SK-N-SH treated with all-trans-retinoic acid at 6 μM for 48 hours (cell line): ENCODE results near the gene PIK3R5.
"Not testable (repeated sequence)": the region's sequence is repeated elsewhere in the genome, so short reads cannot be mapped to it uniquely, and the experiment has no call there.

Experiments
- ATAC-seq: fragments of 200-7000 bp; cut with Tn5 transposase; 3 replicates; pipeline ENCODE4 v1.9.1; 2020; ENCODE audit warnings: mild to moderate bottlenecking, moderate library complexity
- ARNTL ChIP-seq: fragments of 450-650 bp; formaldehyde crosslinking; IDR thresholded peaks from 2 replicates; pipeline ENCODE4 v1.5.0; 2020; ENCODE audit warnings: low read depth, mild to moderate bottlenecking, moderate library complexity, borderline replicate concordance
- BACH2 ChIP-seq: fragments of 250-450 bp; sonication (Bioruptor Pico); IDR thresholded peaks from 2 replicates; pipeline ENCODE4 v1.9.0; 2021; ENCODE audit warnings: mild to moderate bottlenecking, borderline replicate concordance
- CSDC2 ChIP-seq: fragments of 250-450 bp; sonication (Bioruptor Pico); IDR thresholded peaks from 2 replicates; pipeline ENCODE4 v1.5.0; 2020; ENCODE audit warnings: mild to moderate bottlenecking, moderate library complexity
- ISL1 ChIP-seq: fragments of 250-450 bp; sonication (Bioruptor Pico); IDR thresholded peaks from 2 replicates; pipeline ENCODE4 v2.1.2; 2022; ENCODE audit warnings: mild to moderate bottlenecking, moderate library complexity
- OSR1 ChIP-seq: fragments of 250-450 bp; sonication (Bioruptor Pico); IDR thresholded peaks from 2 replicates; pipeline ENCODE4 v1.8.0; 2022; ENCODE audit warnings: moderate library complexity, mild to moderate bottlenecking, inconsistent platforms
- PPARA ChIP-seq: fragments of 250-450 bp; sonication (Bioruptor Pico); IDR thresholded peaks from 2 replicates; pipeline ENCODE4 v1.5.0; 2020; ENCODE audit warnings: mild to moderate bottlenecking, borderline replicate concordance
- RARB ChIP-seq: fragments of 250-450 bp; sonication (Bioruptor Pico); IDR thresholded peaks from 2 replicates; pipeline ENCODE4 v1.8.0; 2021; ENCODE audit warnings: mild to moderate bottlenecking, moderate library complexity
- SNAI2 ChIP-seq: fragments of 250-450 bp; sonication (Bioruptor Pico); IDR thresholded peaks from 2 replicates; pipeline ENCODE4 v1.5.0; 2020; ENCODE audit warnings: mild to moderate bottlenecking, moderate library complexity
- TCF4 ChIP-seq: fragments of 250-450 bp; sonication (Bioruptor Pico); IDR thresholded peaks from 2 replicates; pipeline ENCODE4 v1.8.0; 2021; ENCODE audit warnings: mild to moderate bottlenecking, moderate library complexity, borderline replicate concordance
- TOX ChIP-seq: fragments of 250-450 bp; sonication (Bioruptor Pico); IDR thresholded peaks from 2 replicates; pipeline ENCODE4 v1.8.0; 2021; ENCODE audit warnings: mild to moderate bottlenecking, moderate library complexity, borderline replicate concordance
- TSHZ2 ChIP-seq: fragments of 250-450 bp; sonication (Bioruptor Pico); IDR thresholded peaks from 2 replicates; pipeline ENCODE4 v1.5.0; 2020; ENCODE audit warnings: mild to moderate bottlenecking, moderate library complexity
- ZFP3 ChIP-seq: fragments of 250-450 bp; sonication (Bioruptor Pico); IDR thresholded peaks from 2 replicates; pipeline ENCODE4 v1.5.0; 2020; ENCODE audit warnings: mild to moderate bottlenecking, moderate library complexity
- ZFP30 ChIP-seq: fragments of 450-650 bp; formaldehyde crosslinking; IDR thresholded peaks from 2 replicates; pipeline ENCODE4 v1.5.0; 2022; ENCODE audit warnings: mild to moderate bottlenecking, moderate library complexity
- ZNF8 ChIP-seq: fragments of 450-650 bp; formaldehyde crosslinking; IDR thresholded peaks from 2 replicates; pipeline ENCODE4 v1.5.0; 2020; ENCODE audit warnings: mild to moderate bottlenecking, moderate library complexity
- TF ChIP-seq, protein P1 (sequence below): fragments of 250-450 bp; sonication (Bioruptor Pico); IDR thresholded peaks from 2 replicates; pipeline ENCODE4 v1.8.0; 2020; ENCODE audit warnings: mild to moderate bottlenecking, moderate library complexity, borderline replicate concordance
- TF ChIP-seq, protein P2 (sequence below): fragments of 250-450 bp; sonication (Bioruptor Pico); IDR thresholded peaks from 2 replicates; pipeline ENCODE4 v1.5.1; 2020; ENCODE audit warnings: low read depth, mild to moderate bottlenecking, moderate library complexity
- TF ChIP-seq, protein P3 (sequence below): fragments of 250-450 bp; sonication (Bioruptor Pico); IDR thresholded peaks from 2 replicates; pipeline ENCODE4 v1.5.1; 2021; ENCODE audit warnings: mild to moderate bottlenecking, moderate library complexity
- TF ChIP-seq, protein P4 (sequence below): fragments of 250-450 bp; sonication (Bioruptor Pico); IDR thresholded peaks from 2 replicates; pipeline ENCODE4 v1.8.0; 2021; ENCODE audit warnings: low read depth, mild to moderate bottlenecking, moderate library complexity, borderline replicate concordance

The PIK3R5 gene

DNA sequence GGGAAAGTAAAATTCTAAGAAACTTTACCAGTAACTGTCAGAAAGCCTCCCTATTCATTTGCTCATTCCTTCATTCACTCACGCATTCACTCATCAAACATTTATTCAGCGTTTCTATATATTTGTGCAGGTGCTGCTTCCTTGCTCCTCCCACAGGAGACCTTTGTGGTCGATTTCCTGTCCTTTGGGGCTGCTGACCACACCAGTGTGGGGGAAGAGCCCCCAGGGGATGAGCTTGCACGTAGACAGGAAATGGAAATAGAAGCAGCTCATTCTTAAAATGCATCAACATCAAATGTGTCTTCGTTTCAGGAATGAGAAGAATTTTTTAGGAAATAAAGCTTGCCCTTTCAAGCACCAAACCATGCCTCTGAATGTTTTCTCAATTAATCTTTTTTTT is 107.6 kb downstream of the PIK3R5 start:
- ATAC-seq, result no peak
- no peak for TF ChIP-seq OSR1 (CRISPR knock-in tag)
- TF ChIP-seq, protein P1, sequence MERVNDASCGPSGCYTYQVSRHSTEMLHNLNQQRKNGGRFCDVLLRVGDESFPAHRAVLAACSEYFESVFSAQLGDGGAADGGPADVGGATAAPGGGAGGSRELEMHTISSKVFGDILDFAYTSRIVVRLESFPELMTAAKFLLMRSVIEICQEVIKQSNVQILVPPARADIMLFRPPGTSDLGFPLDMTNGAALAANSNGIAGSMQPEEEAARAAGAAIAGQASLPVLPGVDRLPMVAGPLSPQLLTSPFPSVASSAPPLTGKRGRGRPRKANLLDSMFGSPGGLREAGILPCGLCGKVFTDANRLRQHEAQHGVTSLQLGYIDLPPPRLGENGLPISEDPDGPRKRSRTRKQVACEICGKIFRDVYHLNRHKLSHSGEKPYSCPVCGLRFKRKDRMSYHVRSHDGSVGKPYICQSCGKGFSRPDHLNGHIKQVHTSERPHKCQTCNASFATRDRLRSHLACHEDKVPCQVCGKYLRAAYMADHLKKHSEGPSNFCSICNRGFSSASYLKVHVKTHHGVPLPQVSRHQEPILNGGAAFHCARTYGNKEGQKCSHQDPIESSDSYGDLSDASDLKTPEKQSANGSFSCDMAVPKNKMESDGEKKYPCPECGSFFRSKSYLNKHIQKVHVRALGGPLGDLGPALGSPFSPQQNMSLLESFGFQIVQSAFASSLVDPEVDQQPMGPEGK (CRISPR knock-in tag), result no peak
- TF ChIP-seq, protein P2, sequence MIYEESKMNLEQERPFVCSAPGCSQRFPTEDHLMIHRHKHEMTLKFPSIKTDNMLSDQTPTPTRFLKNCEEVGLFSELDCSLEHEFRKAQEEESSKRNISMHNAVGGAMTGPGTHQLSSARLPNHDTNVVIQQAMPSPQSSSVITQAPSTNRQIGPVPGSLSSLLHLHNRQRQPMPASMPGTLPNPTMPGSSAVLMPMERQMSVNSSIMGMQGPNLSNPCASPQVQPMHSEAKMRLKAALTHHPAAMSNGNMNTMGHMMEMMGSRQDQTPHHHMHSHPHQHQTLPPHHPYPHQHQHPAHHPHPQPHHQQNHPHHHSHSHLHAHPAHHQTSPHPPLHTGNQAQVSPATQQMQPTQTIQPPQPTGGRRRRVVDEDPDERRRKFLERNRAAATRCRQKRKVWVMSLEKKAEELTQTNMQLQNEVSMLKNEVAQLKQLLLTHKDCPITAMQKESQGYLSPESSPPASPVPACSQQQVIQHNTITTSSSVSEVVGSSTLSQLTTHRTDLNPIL (CRISPR knock-in tag), result no peak
- TF ChIP-seq ARNTL (CRISPR knock-in tag), result no peak
- TF ChIP-seq ZFP30 (CRISPR knock-in tag), result no peak
- no peak for TF ChIP-seq TSHZ2 (CRISPR knock-in tag)
- no peak for TF ChIP-seq CSDC2 (CRISPR knock-in tag)
- TF ChIP-seq ISL1, result no peak
- TF ChIP-seq, protein P3, sequence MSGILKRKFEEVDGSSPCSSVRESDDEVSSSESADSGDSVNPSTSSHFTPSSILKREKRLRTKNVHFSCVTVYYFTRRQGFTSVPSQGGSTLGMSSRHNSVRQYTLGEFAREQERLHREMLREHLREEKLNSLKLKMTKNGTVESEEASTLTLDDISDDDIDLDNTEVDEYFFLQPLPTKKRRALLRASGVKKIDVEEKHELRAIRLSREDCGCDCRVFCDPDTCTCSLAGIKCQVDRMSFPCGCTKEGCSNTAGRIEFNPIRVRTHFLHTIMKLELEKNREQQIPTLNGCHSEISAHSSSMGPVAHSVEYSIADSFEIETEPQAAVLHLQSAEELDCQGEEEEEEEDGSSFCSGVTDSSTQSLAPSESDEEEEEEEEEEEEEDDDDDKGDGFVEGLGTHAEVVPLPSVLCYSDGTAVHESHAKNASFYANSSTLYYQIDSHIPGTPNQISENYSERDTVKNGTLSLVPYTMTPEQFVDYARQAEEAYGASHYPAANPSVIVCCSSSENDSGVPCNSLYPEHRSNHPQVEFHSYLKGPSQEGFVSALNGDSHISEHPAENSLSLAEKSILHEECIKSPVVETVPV (CRISPR knock-in tag), result no peak
- TF ChIP-seq TCF4 (CRISPR knock-in tag), result no peak
- TF ChIP-seq RARB, result no peak
- TF ChIP-seq ZFP3 (CRISPR knock-in tag), result no peak
- no peak for TF ChIP-seq TOX (CRISPR knock-in tag)
- TF ChIP-seq BACH2, result no peak
- no peak for TF ChIP-seq SNAI2 (CRISPR knock-in tag)
- no peak for TF ChIP-seq ZNF8 (CRISPR knock-in tag)
- TF ChIP-seq PPARA (CRISPR knock-in tag), result no peak
- TF ChIP-seq, all 23 proteins: peak for 0

GRCh38 chr17:8856869-8857575 is 108.5 kb downstream of the PIK3R5 start:
- ATAC-seq, result no peak
- TF ChIP-seq, protein P4, sequence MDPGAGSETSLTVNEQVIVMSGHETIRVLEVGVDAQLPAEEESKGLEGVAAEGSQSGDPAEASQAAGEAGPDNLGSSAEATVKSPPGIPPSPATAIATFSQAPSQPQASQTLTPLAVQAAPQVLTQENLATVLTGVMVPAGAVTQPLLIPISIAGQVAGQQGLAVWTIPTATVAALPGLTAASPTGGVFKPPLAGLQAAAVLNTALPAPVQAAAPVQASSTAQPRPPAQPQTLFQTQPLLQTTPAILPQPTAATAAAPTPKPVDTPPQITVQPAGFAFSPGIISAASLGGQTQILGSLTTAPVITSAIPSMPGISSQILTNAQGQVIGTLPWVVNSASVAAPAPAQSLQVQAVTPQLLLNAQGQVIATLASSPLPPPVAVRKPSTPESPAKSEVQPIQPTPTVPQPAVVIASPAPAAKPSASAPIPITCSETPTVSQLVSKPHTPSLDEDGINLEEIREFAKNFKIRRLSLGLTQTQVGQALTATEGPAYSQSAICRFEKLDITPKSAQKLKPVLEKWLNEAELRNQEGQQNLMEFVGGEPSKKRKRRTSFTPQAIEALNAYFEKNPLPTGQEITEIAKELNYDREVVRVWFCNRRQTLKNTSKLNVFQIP (CRISPR knock-in tag), result no peak
- TF ChIP-seq CSDC2 (CRISPR knock-in tag) (no peak), ZFP30 (CRISPR knock-in tag) (no peak), ZNF8 (CRISPR knock-in tag) (no peak), BACH2 (no peak), ZFP3 (CRISPR knock-in tag) (no peak), ISL1 (no peak), SNAI2 (CRISPR knock-in tag) (no peak), TSHZ2 (CRISPR knock-in tag) (no peak), OSR1 (CRISPR knock-in tag) (no peak)
- TF ChIP-seq, protein P2 (CRISPR knock-in tag), result no peak
- TF ChIP-seq, protein P1 (CRISPR knock-in tag), result no peak

- ATAC-seq, result not testable (repeated sequence)
Observed at GRCh38 chr17:8856205-8856603, 109.3 kb downstream of the PIK3R5 start.
